ENCODE measurements around the gene TERT.

DNA sequence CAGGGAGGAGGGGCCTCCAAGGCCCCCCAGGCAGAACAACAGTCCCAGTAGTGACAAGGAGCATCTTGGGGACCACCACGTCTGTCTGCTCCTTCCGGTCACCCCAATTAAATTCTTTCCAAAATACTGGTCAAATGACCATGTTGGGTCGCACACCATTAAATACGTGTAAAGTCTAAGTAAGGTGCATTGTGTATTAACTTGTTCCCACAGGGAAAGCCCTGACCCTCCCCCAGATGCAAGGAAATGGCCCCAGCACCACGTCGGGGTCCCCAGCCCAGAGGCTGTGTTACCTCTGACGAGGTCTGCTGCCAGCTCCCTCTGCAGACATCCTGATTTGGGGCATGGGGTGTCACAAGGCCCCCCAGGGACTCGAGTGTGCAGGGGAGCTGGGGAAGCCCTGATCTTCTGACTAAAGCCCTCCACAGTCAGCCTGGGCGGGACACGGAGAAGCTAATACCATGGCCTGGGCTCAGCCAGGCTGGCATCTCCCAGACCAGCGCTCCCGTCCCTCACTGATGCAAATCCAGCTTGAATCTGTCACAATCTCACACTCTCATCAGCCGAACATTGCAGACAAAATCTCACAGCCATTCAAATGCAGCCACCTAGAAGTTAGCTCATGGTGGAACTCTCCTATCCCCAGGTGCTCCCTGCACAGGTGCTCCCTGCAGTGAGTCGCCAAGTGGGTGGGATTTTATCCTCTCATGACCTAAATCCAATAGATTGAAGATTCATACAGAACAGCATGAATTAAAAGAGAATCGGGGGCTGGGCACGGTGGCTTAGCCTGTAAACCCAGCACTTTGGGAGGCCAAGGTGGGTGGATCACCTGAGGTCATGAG, 13.6 kb downstream of the TERT start:
- TF ChIP-seq CTCF (IDR thresholded peaks at IDR 0.05): no peak
- no peak for TF ChIP-seq POLR2A (IDR thresholded peaks at IDR 0.05)

Data from body of pancreas (tissue), 4 donors.